C4-2B (cell line): ENCODE results near the gene IFITM1.
"Not testable (repeated sequence)": the region's sequence is repeated elsewhere in the genome, so short reads cannot be mapped to it uniquely, and the experiment has no call there.

ENCODE experiments used
- CTCF ChIP-seq: fragments of 450-650 bp; conservative IDR thresholded peaks from 2 replicates; pipeline ENCODE4 v1.5.1; 2017; ENCODE audit warnings: mild to moderate bottlenecking
- ZFX ChIP-seq: fragments of 450-650 bp; IDR thresholded peaks from 2 replicates; pipeline ENCODE4 v1.6.1; 2017

- not testable (repeated sequence) for TF ChIP-seq CTCF, ZFX
Observed at GRCh38 chr11:363443-363805, 49.6 kb downstream of the IFITM1 start.
